Measurements from ENCODE around the gene DHH. TPM values are rescaled to one million over a fixed set of nuclear protein-coding genes. Genes with fewer than 3 reads are reported as not detected.
"Not testable (repeated sequence)": the region's sequence is repeated elsewhere in the genome, so short reads cannot be mapped to it uniquely, and the experiment has no call there.

The DHH gene
- polyA plus RNA-seq, 1 of the 3 experiments (the other 2 are of a cell fraction): 0.13 TPM

DNA sequence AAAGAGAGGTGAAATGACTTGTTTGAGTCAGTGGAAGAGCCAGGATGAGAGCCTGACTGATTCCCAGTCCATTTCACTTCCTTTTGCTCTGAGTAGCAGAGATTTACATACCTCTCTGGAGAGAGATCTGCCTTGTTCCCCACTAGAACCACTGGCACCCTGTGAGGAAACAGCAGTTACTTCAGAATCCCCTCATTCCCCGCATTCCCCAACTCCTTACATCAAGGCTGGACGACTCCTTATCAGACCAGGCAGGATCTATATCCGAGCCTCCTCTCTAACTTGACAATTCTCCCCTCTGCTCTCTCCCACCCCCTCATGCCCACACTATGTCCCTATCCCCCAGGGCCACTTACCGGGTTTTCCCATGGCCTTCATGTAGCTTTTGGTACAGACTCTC lies 28.5 kb downstream of the DHH start (continued):
- TF ChIP-seq, protein P1, sequence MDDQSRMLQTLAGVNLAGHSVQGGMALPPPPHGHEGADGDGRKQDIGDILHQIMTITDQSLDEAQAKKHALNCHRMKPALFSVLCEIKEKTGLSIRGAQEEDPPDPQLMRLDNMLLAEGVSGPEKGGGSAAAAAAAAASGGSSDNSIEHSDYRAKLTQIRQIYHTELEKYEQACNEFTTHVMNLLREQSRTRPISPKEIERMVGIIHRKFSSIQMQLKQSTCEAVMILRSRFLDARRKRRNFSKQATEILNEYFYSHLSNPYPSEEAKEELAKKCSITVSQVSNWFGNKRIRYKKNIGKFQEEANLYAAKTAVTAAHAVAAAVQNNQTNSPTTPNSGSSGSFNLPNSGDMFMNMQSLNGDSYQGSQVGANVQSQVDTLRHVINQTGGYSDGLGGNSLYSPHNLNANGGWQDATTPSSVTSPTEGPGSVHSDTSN (IDR thresholded peaks at IDR 0.05): no peak
- no peak for TF ChIP-seq MXI1 (IDR thresholded peaks at IDR 0.05; ENCODE audit: low read depth, low read length)

GRCh38 chr12:49064767-49065152 lies 29.8 kb downstream of the DHH start:
- no peaks in the 10 kb centered on the region for H3F3A ChIP-seq (replicated peaks; ENCODE audit: insufficient read depth)
- H3K79me2 ChIP-seq (ENCODE audit: insufficient read depth): peaks cover 18% of the 10 kb centered on the region
- DNase-seq: no peak
- no peak overlapping the region for H3K4me3 ChIP-seq (ENCODE audit: low read depth in 2 of 2, low read length in 1 of 2)
- no peaks in the 10 kb centered on the region for H3K27me3 ChIP-seq (ENCODE audit: insufficient read depth)
- H3K27ac ChIP-seq (ENCODE audit: low read depth in 2 of 2, low read length in 1 of 2): no peak overlapping the region
- no peak overlapping the region for H3K9ac ChIP-seq
- ChIA-PET POLR2A (interaction anchor here (0.6 to 1.3 kb wide), 6 partner anchors 27 to 168 kb away, joined by 3 to 4 read pairs (median 3); partner anchors contain the start of gene TUBA1B), CTCF (interaction anchor here (0.6 to 15.9 kb wide), 33 partner anchors 9 to 278 kb away, joined by 3 to 300 read pairs (median 5); partner anchors contain the start of genes DHH, LMBR1L and TUBA1B)
- H3K4me1 ChIP-seq (ENCODE audit: control insufficient read depth in 1 of 2, insufficient read depth in 2 of 2, low read depth in 1 of 2, low read length in 1 of 2): peaks cover 3 to 8% of the 10 kb centered on the region in 2 experiments; a peak in 1 of 4 replicates
- H3K9me2 ChIP-seq: no peaks in the 10 kb centered on the region
- 81% methylated on average over 3 of the region's 5 CpGs for WGBS (ENCODE audit: low lambda C conversion rate)
- no peak overlapping the region for H3K4me2 ChIP-seq
- no peak for TF ChIP-seq FOSL2 (IDR thresholded peaks at IDR 0.05; ENCODE audit: borderline replicate concordance, low read depth)
- no peak for TF ChIP-seq NRF1 (IDR thresholded peaks at IDR 0.05; ENCODE audit: low read depth, low read length)
- TF ChIP-seq ELF1 (IDR thresholded peaks at IDR 0.05): no peak
- TF ChIP-seq, protein P1 (IDR thresholded peaks at IDR 0.05): no peak
- no peak for TF ChIP-seq GABPA (IDR thresholded peaks at IDR 0.05; ENCODE audit: low read depth)
- TF ChIP-seq, protein P2, sequence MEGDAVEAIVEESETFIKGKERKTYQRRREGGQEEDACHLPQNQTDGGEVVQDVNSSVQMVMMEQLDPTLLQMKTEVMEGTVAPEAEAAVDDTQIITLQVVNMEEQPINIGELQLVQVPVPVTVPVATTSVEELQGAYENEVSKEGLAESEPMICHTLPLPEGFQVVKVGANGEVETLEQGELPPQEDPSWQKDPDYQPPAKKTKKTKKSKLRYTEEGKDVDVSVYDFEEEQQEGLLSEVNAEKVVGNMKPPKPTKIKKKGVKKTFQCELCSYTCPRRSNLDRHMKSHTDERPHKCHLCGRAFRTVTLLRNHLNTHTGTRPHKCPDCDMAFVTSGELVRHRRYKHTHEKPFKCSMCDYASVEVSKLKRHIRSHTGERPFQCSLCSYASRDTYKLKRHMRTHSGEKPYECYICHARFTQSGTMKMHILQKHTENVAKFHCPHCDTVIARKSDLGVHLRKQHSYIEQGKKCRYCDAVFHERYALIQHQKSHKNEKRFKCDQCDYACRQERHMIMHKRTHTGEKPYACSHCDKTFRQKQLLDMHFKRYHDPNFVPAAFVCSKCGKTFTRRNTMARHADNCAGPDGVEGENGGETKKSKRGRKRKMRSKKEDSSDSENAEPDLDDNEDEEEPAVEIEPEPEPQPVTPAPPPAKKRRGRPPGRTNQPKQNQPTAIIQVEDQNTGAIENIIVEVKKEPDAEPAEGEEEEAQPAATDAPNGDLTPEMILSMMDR (IDR thresholded peaks at IDR 0.05): no peak
- TF ChIP-seq MXI1 (IDR thresholded peaks at IDR 0.05; ENCODE audit: low read depth, low read length): no peak
- TF ChIP-seq SMC3 (IDR thresholded peaks at IDR 0.05; ENCODE audit: low read depth, low read length): no peak
- TF ChIP-seq TAF1 (IDR thresholded peaks at IDR 0.05; ENCODE audit: borderline replicate concordance, low read depth, low read length): no peak
- TF ChIP-seq SIN3A (IDR thresholded peaks at IDR 0.05; ENCODE audit: borderline replicate concordance, low read depth, low read length): no peak
- TF ChIP-seq CHD2 (IDR thresholded peaks at IDR 0.05; ENCODE audit: low read length, partially characterized antibody): no peak
- no peak for TF ChIP-seq GATA2 (CRISPR knock-in tag; IDR thresholded peaks at IDR 0.05)
- TF ChIP-seq USF2 (IDR thresholded peaks at IDR 0.05; ENCODE audit: borderline replicate concordance, low read depth, low read length): no peak
- no peak for TF ChIP-seq YY1 (IDR thresholded peaks at IDR 0.05; ENCODE audit: low read depth)
- no peak for TF ChIP-seq POLR2AphosphoS5 (IDR thresholded peaks at IDR 0.05; ENCODE audit: low read depth, low read length)
- no peaks in the 10 kb centered on the region for H3K36me3 ChIP-seq (replicated peaks in 1 of 2; ENCODE audit: control insufficient read depth in 1 of 2, insufficient read depth in 2 of 2, low read length in 1 of 2)
- no peaks in the 10 kb centered on the region for H4K20me1 ChIP-seq (ENCODE audit: insufficient read depth)
- no peak overlapping the region for H2AFZ ChIP-seq (ENCODE audit: low read depth)
- no peaks in the 10 kb centered on the region for H3K9me3 ChIP-seq

DNA sequence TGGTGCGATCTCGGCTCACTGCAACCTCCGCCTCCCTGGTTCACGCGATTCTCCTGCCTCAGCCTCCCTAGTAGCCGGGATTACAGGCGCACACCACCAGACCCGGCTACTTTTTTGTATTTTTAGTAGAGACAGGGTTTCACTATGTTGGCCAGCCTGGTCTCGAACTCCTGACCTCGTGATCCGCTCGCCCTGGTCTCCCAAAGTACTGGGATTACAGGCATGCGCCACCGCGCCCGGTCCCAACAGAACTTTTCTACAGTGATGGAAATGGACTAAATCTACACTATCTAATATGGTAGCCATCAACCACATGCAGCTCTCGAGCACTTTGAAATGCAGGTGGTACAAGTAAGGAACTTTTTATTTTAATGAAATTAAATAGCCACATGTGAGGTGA lies 32.7 kb downstream of the DHH start:
- 96% methylated on average over 17 of the region's 17 CpGs for WGBS (ENCODE audit: low lambda C conversion rate)
- H3K27ac ChIP-seq (ENCODE audit: low read depth in 2 of 2, low read length in 1 of 2); H2AFZ ChIP-seq (ENCODE audit: low read depth); H3K9me2 ChIP-seq; H3K9ac ChIP-seq; H3K4me2 ChIP-seq; POLR2A ChIA-PET; H3K4me3 ChIP-seq (ENCODE audit: low read depth in 2 of 2, low read length in 1 of 2); H3K9me3 ChIP-seq; H3K36me3 ChIP-seq (replicated peaks in 1 of 2; ENCODE audit: control insufficient read depth in 1 of 2, insufficient read depth in 2 of 2, low read length in 1 of 2); H3F3A ChIP-seq (replicated peaks; ENCODE audit: insufficient read depth); H3K27me3 ChIP-seq (ENCODE audit: insufficient read depth); DNase-seq: not testable (repeated sequence)
- CTCF ChIA-PET: interaction anchor here (1.2 to 15.9 kb wide), 5 partner anchors 18 to 69 kb away, joined by 3 to 300 read pairs (median 26); partner anchors contain the start of genes DHH and TUBA1B
- Histone ChIP-seq H4K20me1 (ENCODE audit: insufficient read depth) (peaks cover 22% of the 10 kb centered on the region), H3K79me2 (ENCODE audit: insufficient read depth) (peaks cover 46% of the 10 kb centered on the region), H3K4me1 (ENCODE audit: control insufficient read depth in 1 of 2, insufficient read depth in 2 of 2, low read depth in 1 of 2, low read length in 1 of 2) (peaks cover 4 to 25% of the 10 kb centered on the region in 2 experiments; a peak in 3 of 4 replicates)

All from SK-N-SH (cell line).